Measurements from ENCODE around the gene SRSF4.

Gene SRSF4

GRCh38 chr1:29201595-29202051 is 19.9 kb upstream of the SRSF4 start:
- no peak for DNase-seq (ENCODE audit: low read depth)
- TF ChIP-seq CTCF (conservative IDR thresholded peaks at IDR 0.05; ENCODE audit: low read depth, low read length): no peak
- no peak overlapping the region for H3K4me3 ChIP-seq (ENCODE audit: low read depth, low read length)

GRCh38 chr1:29200906-29201594 is 19.4 kb upstream of the SRSF4 start:
- no peak for TF ChIP-seq CTCF (conservative IDR thresholded peaks at IDR 0.05; ENCODE audit: low read depth, low read length)
- no peak overlapping the region for H3K4me3 ChIP-seq (ENCODE audit: low read depth, low read length)
- no peak for DNase-seq (ENCODE audit: low read depth)

- TF ChIP-seq CTCF (conservative IDR thresholded peaks at IDR 0.05; ENCODE audit: low read depth, low read length): no peak
- H3K4me3 ChIP-seq (ENCODE audit: low read depth, low read length): no peak overlapping the region
Measured at GRCh38 chr1:29197993-29198392, 16.3 kb upstream of the SRSF4 start.

GRCh38 chr1:29197590-29197924 is 15.9 kb upstream of the SRSF4 start:
- no peak overlapping the region for H3K4me3 ChIP-seq (ENCODE audit: low read depth, low read length)
- DNase-seq (ENCODE audit: low read depth): peak; percentile 70
- peak; percentile 66 for TF ChIP-seq CTCF (conservative IDR thresholded peaks at IDR 0.05; ENCODE audit: low read depth, low read length)

More at GRCh38 chr1:29197993-29198392, 16.3 kb upstream of the SRSF4 start:
- no peak for DNase-seq (ENCODE audit: low read depth)

- no peak for TF ChIP-seq CTCF (conservative IDR thresholded peaks at IDR 0.05; ENCODE audit: low read depth, low read length)
- DNase-seq (ENCODE audit: low read depth): peak; percentile 76
- H3K4me3 ChIP-seq (ENCODE audit: low read depth, low read length): no peak overlapping the region
Measured at GRCh38 chr1:29196863-29197589, 15.3 kb upstream of the SRSF4 start.

- no peak for TF ChIP-seq CTCF (conservative IDR thresholded peaks at IDR 0.05; ENCODE audit: low read depth, low read length)
- no peak overlapping the region for H3K4me3 ChIP-seq (ENCODE audit: low read depth, low read length)
- no peak for DNase-seq (ENCODE audit: low read depth)
Measured at GRCh38 chr1:29195881-29196291, 14.2 kb upstream of the SRSF4 start.

All from choroid plexus epithelial cell (primary cell).